H1 (cell line): Measurements from ENCODE around the gene ZMIZ1.

Source experiments
- CEBPB ChIP-seq: IDR thresholded peaks from 2 replicates; pipeline ENCODE4 v1.6.1; 2012; ENCODE audit warnings: low read depth, low read length
- HDAC2 ChIP-seq, 2 experiments: fragments of 300-600 bp in 1 of 2; sonication (generic) in 1 of 2; IDR thresholded peaks; 2 replicates each; pipeline ENCODE4 v1.6.1; 2011 to 2012; ENCODE audit warnings: low read depth in 2 of 2, low read length in 2 of 2, mild to moderate bottlenecking in 2 of 2, moderate library complexity in 2 of 2, borderline replicate concordance in 1 of 2, inconsistent platforms in 1 of 2
- POLR2A ChIP-seq, 2 experiments: IDR thresholded peaks; 1 replicate in 1 of 2; 2 replicates in 1 of 2; pipeline ENCODE4 v1.6.1; 2011; ENCODE audit warnings: low read depth in 2 of 2, low read length in 2 of 2, mild to moderate bottlenecking in 2 of 2; ENCODE audit errors: control extremely low read depth in 1 of 2
- POLR2AphosphoS5 ChIP-seq: IDR thresholded peaks from 2 replicates; pipeline ENCODE4 v1.6.1; 2011; ENCODE audit warnings: low read depth, low read length
- TAF1 ChIP-seq: IDR thresholded peaks from 2 replicates; pipeline ENCODE4 v1.6.1; 2011; ENCODE audit warnings: mild to moderate bottlenecking, low read depth, low read length
- ZNF274 ChIP-seq: IDR thresholded peaks from 2 replicates; pipeline ENCODE4 v1.7.0; 2012; ENCODE audit warnings: low read length, borderline replicate concordance; ENCODE audit errors: extremely low read depth
- TF ChIP-seq, protein P1 (sequence below), 3 experiments: IDR thresholded peaks; 1 replicate in 2 of 3; 2 replicates in 1 of 3; pipeline versions ENCODE4 v1.5.1 to v1.6.1; 2011; ENCODE audit warnings: low read length in 3 of 3, mild to moderate bottlenecking in 3 of 3, inconsistent platforms in 2 of 3, low read depth in 1 of 3, moderate library complexity in 1 of 3; ENCODE audit not compliant: insufficient read depth in 1 of 3; ENCODE audit errors: control extremely low read depth in 1 of 3
- TF ChIP-seq, protein P2 (sequence below): IDR thresholded peaks from 2 replicates; pipeline ENCODE4 v1.6.1; 2012; ENCODE audit warnings: low read length, inconsistent platforms

DNA sequence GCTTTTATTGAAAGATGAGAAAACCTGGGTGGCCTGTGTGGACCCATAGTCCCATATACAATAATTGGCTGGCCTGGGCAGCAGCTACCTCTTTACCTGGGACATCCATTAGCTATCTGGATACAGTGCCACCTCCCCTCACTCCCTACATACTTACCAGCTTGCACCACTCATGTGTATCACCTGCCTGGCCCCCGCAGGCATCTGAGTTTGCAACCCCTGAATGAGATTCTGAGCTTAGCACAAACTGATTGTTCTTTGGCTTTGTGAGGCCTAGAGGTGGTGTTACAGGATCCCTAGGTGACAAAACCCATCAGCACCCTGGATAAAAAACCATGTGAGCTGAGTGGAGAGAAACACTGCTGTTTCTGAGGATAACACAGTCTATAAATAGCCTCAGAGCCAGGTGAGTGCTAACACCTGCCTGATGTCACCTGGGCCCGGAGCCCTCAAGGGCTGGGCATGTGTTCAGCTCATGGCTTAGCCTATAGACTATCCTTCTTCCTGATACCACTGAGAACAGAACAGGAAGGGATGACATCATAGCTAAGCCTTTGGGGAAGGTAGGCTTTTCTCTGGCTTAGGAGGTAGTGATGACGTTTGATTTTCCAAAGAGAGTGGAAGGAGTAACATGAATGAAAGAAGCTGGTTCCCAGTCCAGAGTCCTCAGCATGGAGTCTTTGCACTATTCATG, 275.9 kb downstream of the ZMIZ1 start:
- TF ChIP-seq HDAC2 (IDR thresholded peaks at IDR 0.05; ENCODE audit: borderline replicate concordance in 1 of 2, low read depth in 2 of 2, low read length in 2 of 2) = no peak
- no peak for TF ChIP-seq CEBPB
- no peak for TF ChIP-seq TAF1
- no peak for TF ChIP-seq POLR2A (IDR thresholded peaks at IDR 0.05; ENCODE audit: control extremely low read depth in 1 of 2, low read depth in 2 of 2, low read length in 2 of 2)
- TF ChIP-seq, protein P1, sequence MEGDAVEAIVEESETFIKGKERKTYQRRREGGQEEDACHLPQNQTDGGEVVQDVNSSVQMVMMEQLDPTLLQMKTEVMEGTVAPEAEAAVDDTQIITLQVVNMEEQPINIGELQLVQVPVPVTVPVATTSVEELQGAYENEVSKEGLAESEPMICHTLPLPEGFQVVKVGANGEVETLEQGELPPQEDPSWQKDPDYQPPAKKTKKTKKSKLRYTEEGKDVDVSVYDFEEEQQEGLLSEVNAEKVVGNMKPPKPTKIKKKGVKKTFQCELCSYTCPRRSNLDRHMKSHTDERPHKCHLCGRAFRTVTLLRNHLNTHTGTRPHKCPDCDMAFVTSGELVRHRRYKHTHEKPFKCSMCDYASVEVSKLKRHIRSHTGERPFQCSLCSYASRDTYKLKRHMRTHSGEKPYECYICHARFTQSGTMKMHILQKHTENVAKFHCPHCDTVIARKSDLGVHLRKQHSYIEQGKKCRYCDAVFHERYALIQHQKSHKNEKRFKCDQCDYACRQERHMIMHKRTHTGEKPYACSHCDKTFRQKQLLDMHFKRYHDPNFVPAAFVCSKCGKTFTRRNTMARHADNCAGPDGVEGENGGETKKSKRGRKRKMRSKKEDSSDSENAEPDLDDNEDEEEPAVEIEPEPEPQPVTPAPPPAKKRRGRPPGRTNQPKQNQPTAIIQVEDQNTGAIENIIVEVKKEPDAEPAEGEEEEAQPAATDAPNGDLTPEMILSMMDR (IDR thresholded peaks at IDR 0.05; ENCODE audit: control extremely low read depth in 1 of 3, insufficient read depth in 1 of 3, low read depth in 1 of 3, low read length in 3 of 3) = no peak
- TF ChIP-seq, protein P2, sequence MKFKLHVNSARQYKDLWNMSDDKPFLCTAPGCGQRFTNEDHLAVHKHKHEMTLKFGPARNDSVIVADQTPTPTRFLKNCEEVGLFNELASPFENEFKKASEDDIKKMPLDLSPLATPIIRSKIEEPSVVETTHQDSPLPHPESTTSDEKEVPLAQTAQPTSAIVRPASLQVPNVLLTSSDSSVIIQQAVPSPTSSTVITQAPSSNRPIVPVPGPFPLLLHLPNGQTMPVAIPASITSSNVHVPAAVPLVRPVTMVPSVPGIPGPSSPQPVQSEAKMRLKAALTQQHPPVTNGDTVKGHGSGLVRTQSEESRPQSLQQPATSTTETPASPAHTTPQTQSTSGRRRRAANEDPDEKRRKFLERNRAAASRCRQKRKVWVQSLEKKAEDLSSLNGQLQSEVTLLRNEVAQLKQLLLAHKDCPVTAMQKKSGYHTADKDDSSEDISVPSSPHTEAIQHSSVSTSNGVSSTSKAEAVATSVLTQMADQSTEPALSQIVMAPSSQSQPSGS = no peak
- TF ChIP-seq ZNF274 = no peak
- TF ChIP-seq POLR2AphosphoS5 = no peak
